Measurements from ENCODE around the gene HHAT. TPM values are rescaled to one million over a fixed set of nuclear protein-coding genes. Genes with fewer than 3 reads are reported as not detected.

The HHAT gene
- polyA plus RNA-seq, 3 donors = 1.1 to 1.6 (median 1.5) TPM

- no peaks in the 10 kb centered on the region for H3K4me1 Mint-ChIP-seq
- H3K27ac Mint-ChIP-seq = no peak overlapping the region
- intact Hi-C loops (cut with micrococcal nuclease) = no loop called here
- Histone ChIP-seq H3K4me1 (ENCODE audit: control insufficient read depth in 1 of 2, insufficient read depth in 2 of 2, low read length in 2 of 2) (no peaks in the 10 kb centered on the region), H3K36me3 (replicated peaks in 1 of 2; ENCODE audit: control insufficient read depth in 1 of 2, insufficient read depth in 2 of 2, low read length in 2 of 2) (no peaks in the 10 kb centered on the region), H3K9me3 (replicated peaks in 1 of 2; ENCODE audit: control insufficient read depth in 1 of 2, insufficient read depth in 1 of 2, low read length in 2 of 2) (no peaks in the 10 kb centered on the region), H3K4me3 (replicated peaks in 1 of 3; ENCODE audit: low read depth in 2 of 3, low read length in 3 of 3) (no peak overlapping the region), H3K4me2 (replicated peaks; ENCODE audit: extremely low read depth, low read length, poor library complexity, severe bottlenecking) (no peak overlapping the region), H3K27me3 (ENCODE audit: control insufficient read depth in 2 of 2, insufficient read depth in 2 of 2, low read length in 2 of 2) (no peaks in the 10 kb centered on the region), H3K27ac (ENCODE audit: low read depth in 1 of 2, low read length in 2 of 2) (no peak overlapping the region), H2AFZ (ENCODE audit: insufficient read depth, low read depth, low read length, poor library complexity, severe bottlenecking) (no peak overlapping the region), H3K79me2 (ENCODE audit: insufficient read depth, low read length) (no peaks in the 10 kb centered on the region), H3K9ac (ENCODE audit: insufficient read depth, low read length, poor library complexity, severe bottlenecking) (no peak overlapping the region), H4K20me1 (ENCODE audit: insufficient read depth, low read length) (no peaks in the 10 kb centered on the region)
- no peak for DNase-seq
- peaks cover 0 to 2% (median 0%) of the 10 kb centered on the region in 3 donors for H3K27me3 Mint-ChIP-seq (ENCODE audit: low read depth in 3 of 3)
- no CpG with 5 or more reads among the region's 4 CpGs for WGBS (ENCODE audit: insufficient coverage)
- TF ChIP-seq CTCF (IDR thresholded peaks at IDR 0.05) = no peak
- no peaks in the 10 kb centered on the region for H3K36me3 Mint-ChIP-seq
- H3K4me3 Mint-ChIP-seq = no peak overlapping the region
- peaks cover 0 to 2% (median 0%) of the 10 kb centered on the region in 7 donors for H3K9me3 Mint-ChIP-seq
Measured at GRCh38 chr1:210536254-210536961, 207.7 kb downstream of the HHAT start.

GRCh38 chr1:210540288-210540687, 211.6 kb downstream of the HHAT start:
- Histone ChIP-seq H4K20me1 (ENCODE audit: insufficient read depth, low read length) (no peaks in the 10 kb centered on the region), H3K4me3 (replicated peaks in 1 of 3; ENCODE audit: low read depth in 2 of 3, low read length in 3 of 3) (no peak overlapping the region), H3K36me3 (replicated peaks in 1 of 2; ENCODE audit: control insufficient read depth in 1 of 2, insufficient read depth in 2 of 2, low read length in 2 of 2) (no peaks in the 10 kb centered on the region), H3K79me2 (ENCODE audit: insufficient read depth, low read length) (no peaks in the 10 kb centered on the region), H3K27me3 (ENCODE audit: control insufficient read depth in 2 of 2, insufficient read depth in 2 of 2, low read length in 2 of 2) (no peaks in the 10 kb centered on the region), H3K4me2 (replicated peaks; ENCODE audit: extremely low read depth, low read length, poor library complexity, severe bottlenecking) (no peak overlapping the region), H3K27ac (ENCODE audit: low read depth in 1 of 2, low read length in 2 of 2) (no peak overlapping the region), H2AFZ (ENCODE audit: insufficient read depth, low read depth, low read length, poor library complexity, severe bottlenecking) (no peak overlapping the region), H3K4me1 (ENCODE audit: control insufficient read depth in 1 of 2, insufficient read depth in 2 of 2, low read length in 2 of 2) (no peaks in the 10 kb centered on the region), H3K9me3 (replicated peaks in 1 of 2; ENCODE audit: control insufficient read depth in 1 of 2, insufficient read depth in 1 of 2, low read length in 2 of 2) (no peaks in the 10 kb centered on the region), H3K9ac (ENCODE audit: insufficient read depth, low read length, poor library complexity, severe bottlenecking) (no peak overlapping the region)
- Mint-ChIP-seq H3K27ac (no peak overlapping the region), H3K36me3 (no peaks in the 10 kb centered on the region), H3K4me3 (no peak overlapping the region), H3K27me3 (ENCODE audit: low read depth in 3 of 3) (no peaks in the 10 kb centered on the region), H3K4me1 (peaks cover 1% of the 10 kb centered on the region), H3K9me3 (peaks cover 0 to 3% (median 0%) of the 10 kb centered on the region in 7 donors)
- intact Hi-C loops (cut with micrococcal nuclease) = no loop called here
- TF ChIP-seq CTCF (IDR thresholded peaks at IDR 0.05) = no peak
- no peak for DNase-seq
- no CpG with 5 or more reads among the region's 3 CpGs for WGBS (ENCODE audit: insufficient coverage)
